Measurements from ENCODE around the gene AGAP1.

DNA sequence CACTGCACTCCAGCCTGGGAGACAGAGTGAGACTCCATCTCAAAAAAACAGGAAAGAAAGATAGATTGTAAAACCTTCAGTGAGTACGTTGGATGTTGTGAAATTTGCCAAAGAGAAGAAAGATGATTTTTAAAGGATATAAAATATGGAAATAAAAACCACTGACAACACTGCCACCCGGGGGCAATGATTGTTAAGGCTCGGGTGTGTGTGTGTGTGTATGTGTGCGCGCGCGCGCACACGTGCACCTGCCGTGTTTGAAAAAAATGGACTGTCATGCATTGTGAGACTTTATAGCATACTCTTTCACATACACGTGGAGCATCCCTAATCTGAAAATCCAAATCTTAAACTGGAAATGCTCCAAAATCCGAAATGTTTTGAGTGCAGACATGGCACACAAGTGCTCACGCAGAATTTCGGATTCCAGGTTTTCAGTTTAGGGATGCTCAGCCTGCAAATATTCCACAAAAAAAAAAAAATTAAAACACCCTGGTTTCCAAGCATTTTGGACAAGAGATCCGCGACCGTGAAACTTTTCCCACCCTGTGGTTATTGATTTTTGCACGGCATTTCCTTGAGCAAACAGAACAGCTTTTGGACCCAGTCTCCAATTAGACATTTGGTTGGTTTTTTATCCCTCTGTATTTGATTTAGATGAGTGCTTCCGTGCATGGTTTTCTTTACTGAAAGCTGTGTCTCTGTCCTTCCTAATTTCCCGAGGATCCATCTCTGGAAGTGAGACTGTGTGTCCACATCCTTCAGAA is 269.2 kb downstream of the AGAP1 start:
- 0 out of 2 replicates have a peak, but pooled peaks have one; percentile 17 for TF ChIP-seq CTCF (conservative IDR thresholded peaks at IDR 0.05; ENCODE audit: low read length)
- no peak for TF ChIP-seq EZH2phosphoT487 (IDR thresholded peaks at IDR 0.05; ENCODE audit: borderline replicate concordance, low read depth, low read length)

Data from OCI-LY7 (cell line).